Measurements from ENCODE around the gene RASGEF1C. TPM values are rescaled to one million over a fixed set of nuclear protein-coding genes. Genes with fewer than 3 reads are reported as not detected.

The RASGEF1C gene
- total and polyA plus RNA-seq, 10 of the 15 experiments (the other 5 are each of a cell fraction or from before 2014, with no cell fraction given) = not detected

DNA sequence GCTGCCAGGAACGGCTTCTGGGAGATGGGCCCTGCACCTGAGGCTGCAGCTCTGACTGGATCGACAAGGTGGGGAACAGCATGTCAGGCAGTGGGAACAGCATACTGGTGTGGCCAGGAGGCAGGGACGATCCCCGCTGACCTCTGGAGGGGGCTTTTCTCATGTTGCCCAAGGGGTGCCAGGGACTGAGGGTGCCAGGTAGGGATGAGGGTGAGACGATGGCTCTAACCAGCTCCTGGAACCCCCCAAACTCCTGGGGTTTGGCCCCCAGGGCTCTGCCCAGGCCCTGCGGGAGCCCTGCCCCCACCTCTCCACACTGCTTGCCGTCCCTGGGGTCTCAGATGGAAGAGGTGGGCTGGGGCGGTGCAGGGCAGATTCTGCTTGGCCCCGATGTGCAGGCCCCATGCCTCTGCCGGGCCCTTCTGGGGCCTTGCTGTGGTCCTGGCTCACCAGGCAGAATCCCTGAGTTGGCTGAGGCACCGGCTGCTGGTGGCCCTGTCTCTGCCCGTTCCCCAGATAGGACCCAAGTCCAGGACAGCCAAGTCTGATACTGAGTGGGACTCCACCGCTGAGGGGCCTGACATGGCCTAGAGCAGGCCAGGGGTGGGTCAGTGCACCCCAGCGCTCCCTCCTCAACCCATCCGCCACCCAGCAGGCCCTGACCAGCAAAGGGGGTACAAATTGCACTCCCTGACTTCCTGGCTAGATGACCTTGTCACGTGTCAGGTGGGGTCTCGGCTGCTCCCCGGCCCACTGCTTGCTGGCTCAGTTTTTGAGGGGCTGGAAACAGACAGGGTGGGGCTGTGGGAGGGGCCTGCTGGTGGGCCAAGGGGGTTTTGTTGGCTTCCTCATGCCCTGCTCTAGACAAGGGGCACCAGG lies 109.0 kb downstream of the RASGEF1C start:
- FAIRE-seq = no peak
- Histone ChIP-seq H3K27ac (ENCODE audit: control insufficient read depth, insufficient read depth) (no peak overlapping the region), H3K36me3 (ENCODE audit: control insufficient read depth in 2 of 2, insufficient read depth in 2 of 2, low read length in 1 of 2) (no peaks in the 10 kb centered on the region), H3K79me2 (ENCODE audit: control insufficient read depth, insufficient read depth, low read length) (no peaks in the 10 kb centered on the region), H3K9me3 (replicated peaks; ENCODE audit: control insufficient read depth, insufficient read depth, low read length) (no peaks in the 10 kb centered on the region), H3K9ac (ENCODE audit: control insufficient read depth, insufficient read depth, low read length) (no peak overlapping the region), H3K4me2 (ENCODE audit: control insufficient read depth, insufficient read depth) (no peak overlapping the region), H4K20me1 (ENCODE audit: control insufficient read depth, insufficient read depth) (no peaks in the 10 kb centered on the region), H3K4me1 (ENCODE audit: control insufficient read depth, insufficient read depth, low read length) (no peaks in the 10 kb centered on the region), H3K27me3 (replicated peaks in 1 of 2; ENCODE audit: control insufficient read depth in 2 of 2, insufficient read depth in 2 of 2, low read length in 1 of 2) (no peaks in the 10 kb centered on the region), H2AFZ (ENCODE audit: control insufficient read depth, low read depth, low read length) (no peak overlapping the region), H3K4me3 (no peak overlapping the region)
- no peak for ATAC-seq
- ChIA-PET POLR2A (no interaction called here), CTCF (no interaction called here), RAD21 (ENCODE audit: unreplicated experiment) (no interaction called here), SMC1A (ENCODE audit: uncharacterized antibody, unreplicated experiment) (no interaction called here)
- TF ChIP-seq BRCA1 (IDR thresholded peaks at IDR 0.05; ENCODE audit: low read depth, low read length) (no peak), ZZZ3 (IDR thresholded peaks at IDR 0.05; ENCODE audit: control insufficient read depth, insufficient read length, low read depth) (no peak), REST (IDR thresholded peaks at IDR 0.05; ENCODE audit: low read depth, low read length) (no peak)
- TF ChIP-seq, protein P1, sequence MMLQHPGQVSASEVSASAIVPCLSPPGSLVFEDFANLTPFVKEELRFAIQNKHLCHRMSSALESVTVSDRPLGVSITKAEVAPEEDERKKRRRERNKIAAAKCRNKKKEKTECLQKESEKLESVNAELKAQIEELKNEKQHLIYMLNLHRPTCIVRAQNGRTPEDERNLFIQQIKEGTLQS (IDR thresholded peaks at IDR 0.05; ENCODE audit: borderline replicate concordance, extremely low read depth, low read depth, low read length) = no peak
- TF ChIP-seq, protein P2, sequence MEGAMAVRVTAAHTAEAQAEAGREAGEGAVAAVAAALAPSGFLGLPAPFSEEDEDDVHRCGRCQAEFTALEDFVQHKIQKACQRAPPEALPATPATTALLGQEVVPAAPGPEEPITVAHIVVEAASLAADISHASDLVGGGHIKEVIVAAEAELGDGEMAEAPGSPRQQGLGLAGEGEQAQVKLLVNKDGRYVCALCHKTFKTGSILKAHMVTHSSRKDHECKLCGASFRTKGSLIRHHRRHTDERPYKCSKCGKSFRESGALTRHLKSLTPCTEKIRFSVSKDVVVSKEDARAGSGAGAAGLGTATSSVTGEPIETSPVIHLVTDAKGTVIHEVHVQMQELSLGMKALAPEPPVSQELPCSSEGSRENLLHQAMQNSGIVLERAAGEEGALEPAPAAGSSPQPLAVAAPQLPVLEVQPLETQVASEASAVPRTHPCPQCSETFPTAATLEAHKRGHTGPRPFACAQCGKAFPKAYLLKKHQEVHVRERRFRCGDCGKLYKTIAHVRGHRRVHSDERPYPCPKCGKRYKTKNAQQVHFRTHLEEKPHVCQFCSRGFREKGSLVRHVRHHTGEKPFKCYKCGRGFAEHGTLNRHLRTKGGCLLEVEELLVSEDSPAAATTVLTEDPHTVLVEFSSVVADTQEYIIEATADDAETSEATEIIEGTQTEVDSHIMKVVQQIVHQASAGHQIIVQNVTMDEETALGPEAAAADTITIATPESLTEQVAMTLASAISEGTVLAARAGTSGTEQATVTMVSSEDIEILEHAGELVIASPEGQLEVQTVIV (IDR thresholded peaks at IDR 0.05; ENCODE audit: borderline replicate concordance, partially characterized antibody) = no peak
- BruUV-seq (replicated peaks) = no TSS peak
- intact Hi-C loops (cut with micrococcal nuclease; ENCODE audit: unreplicated experiment) (no loop called here), in situ Hi-C loops (cut with MboI) (loop anchor here (25.0 kb wide), 1 partner anchor 313 kb away; the partner anchor contains the start of gene LTC4S)
- WGBS (ENCODE audit: insufficient coverage, insufficient replicate concordance, low lambda C conversion rate, missing lambda C conversion rate) = 53% methylated on average over 15 of the region's 18 CpGs
- no peak for DNase-seq (ENCODE audit: low read depth, low spot score)

All from GM12878 (cell line).